PFSK-1 (cell line): ENCODE results near the gene OR4M2. TPM values are rescaled to one million over a fixed set of nuclear protein-coding genes. Genes with fewer than 3 reads are reported as not detected.
"Not testable (repeated sequence)": the region's sequence is repeated elsewhere in the genome, so short reads cannot be mapped to it uniquely, and the experiment has no call there.

Source experiments
- FOXP2 ChIP-seq: optimal IDR thresholded peaks from 2 replicates; pipeline ENCODE3; 2011; ENCODE audit warnings: borderline replicate concordance, control low read depth, inconsistent platforms; ENCODE audit not compliant: insufficient read depth; ENCODE audit errors: extremely low read length, extremely low read depth
- SIN3A ChIP-seq: IDR thresholded peaks from 2 replicates; pipeline ENCODE4 v1.6.1; 2012; ENCODE audit warnings: mild to moderate bottlenecking, low read length, moderate library complexity, borderline replicate concordance; ENCODE audit not compliant: insufficient read depth
- TAF1 ChIP-seq: IDR thresholded peaks from 2 replicates; pipeline ENCODE4 v1.6.1; 2012; ENCODE audit warnings: low read length, control low read depth, borderline replicate concordance; ENCODE audit not compliant: insufficient read depth
- polyA plus RNA-seq: library from polyadenylated mRNA; unstranded; fragments of >200 nt; gene quantifications from one replicate; pipeline ENCODE4 v1.2.1, GENCODE V29; 2012; ENCODE audit warnings: low read depth, missing spikeins; ENCODE audit not compliant: insufficient read length

The OR4M2 gene, protein sequence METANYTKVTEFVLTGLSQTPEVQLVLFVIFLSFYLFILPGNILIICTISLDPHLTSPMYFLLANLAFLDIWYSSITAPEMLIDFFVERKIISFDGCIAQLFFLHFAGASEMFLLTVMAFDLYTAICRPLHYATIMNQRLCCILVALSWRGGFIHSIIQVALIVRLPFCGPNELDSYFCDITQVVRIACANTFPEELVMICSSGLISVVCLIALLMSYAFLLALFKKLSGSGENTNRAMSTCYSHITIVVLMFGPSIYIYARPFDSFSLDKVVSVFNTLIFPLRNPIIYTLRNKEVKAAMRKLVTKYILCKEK
- not detected for polyA plus RNA-seq

DNA sequence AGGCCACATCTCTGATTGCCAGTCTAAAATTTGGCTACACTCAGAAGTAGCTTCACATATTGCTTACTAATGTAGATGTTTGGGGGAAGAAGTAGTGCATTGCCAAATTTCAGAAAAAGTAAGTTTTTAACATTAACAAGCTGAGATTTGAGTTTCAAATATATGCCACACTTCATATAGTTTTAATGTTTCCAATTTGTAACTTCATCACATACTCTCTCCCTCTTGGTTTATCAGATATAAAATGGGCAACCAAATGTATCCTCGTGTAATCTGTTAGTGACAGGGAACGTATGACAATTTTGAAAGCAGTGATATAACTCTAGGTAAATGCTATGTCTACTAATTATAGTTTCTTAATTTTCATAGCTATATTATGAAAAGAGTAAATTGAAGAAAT is at the start of gene OR4M2:
Gene OR4M2 (plus strand): TSS at position 301 of the 400 bp plus-strand sequence. CDS start 98 bp downstream, at position 399.
- TF ChIP-seq SIN3A, FOXP2, TAF1: not testable (repeated sequence)
